GM18909 (cell line): Measurements from ENCODE around the gene KIF16B.

Experiments
- ATAC-seq: cut with Tn5 transposase; IDR thresholded peaks from one replicate; pipeline ENCODE4 v1.9.1; 2021; ENCODE audit warnings: mild to moderate bottlenecking; ENCODE audit not compliant: unreplicated experiment, poor library complexity

Gene KIF16B

DNA sequence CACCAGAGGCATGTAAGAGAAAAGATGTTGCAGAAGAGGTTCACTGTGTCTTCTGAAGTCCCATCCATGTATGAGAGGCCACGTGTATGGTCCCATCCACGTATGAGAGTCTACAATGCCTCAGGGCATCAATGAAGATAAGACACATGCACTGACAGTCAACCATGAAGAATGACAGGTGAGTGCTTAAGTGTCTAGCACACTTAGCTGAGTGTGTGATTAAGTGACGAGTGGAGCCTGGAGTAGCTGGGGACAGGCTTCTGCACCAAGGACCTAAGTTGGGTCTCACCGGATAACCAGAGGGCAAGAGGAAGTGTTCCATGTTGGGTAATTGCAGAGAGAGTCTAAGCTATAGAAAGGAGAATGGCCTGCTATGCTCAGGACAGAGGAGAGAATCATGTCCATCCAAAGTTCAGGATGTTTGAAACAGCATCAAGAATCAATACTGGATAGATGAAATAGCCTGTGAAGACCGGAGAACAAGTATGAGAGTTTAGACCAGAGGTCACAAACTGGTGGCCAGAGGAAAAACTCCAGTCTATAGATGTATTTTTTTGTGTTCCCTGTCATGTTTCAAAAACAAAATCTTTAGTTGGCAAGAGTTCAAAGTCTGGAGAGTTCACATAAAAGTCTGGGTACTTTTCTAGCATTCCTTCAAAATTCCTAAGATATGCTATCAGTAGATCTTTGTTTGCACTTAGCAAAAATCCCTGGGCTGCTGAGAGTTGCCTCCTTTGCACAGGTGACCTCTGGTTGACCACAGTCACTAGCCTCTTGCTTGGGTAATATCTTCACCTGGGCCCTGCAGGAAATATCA, 165.8 kb downstream of the KIF16B start:
- no peak for ATAC-seq

DNA sequence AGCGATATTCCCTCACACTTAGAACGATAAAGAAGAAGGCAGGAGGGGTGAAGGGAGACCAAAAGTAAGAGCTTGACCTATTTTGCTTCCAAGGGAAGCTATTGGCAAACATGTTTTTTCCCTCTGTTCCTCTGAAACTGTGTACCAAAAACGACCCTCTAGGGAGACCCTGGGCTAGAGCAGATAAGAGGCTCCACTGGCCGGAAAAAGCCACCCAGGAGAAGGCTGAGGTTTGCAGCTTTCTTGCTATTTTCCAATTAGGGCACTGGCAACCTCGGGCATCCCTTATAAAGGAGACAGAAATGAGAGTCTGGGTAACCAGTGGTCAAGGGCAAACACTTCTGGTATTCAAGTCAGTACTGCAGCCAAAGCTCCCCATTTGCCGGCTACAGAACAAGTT, 168.0 kb downstream of the KIF16B start:
- ATAC-seq = no peak

DNA sequence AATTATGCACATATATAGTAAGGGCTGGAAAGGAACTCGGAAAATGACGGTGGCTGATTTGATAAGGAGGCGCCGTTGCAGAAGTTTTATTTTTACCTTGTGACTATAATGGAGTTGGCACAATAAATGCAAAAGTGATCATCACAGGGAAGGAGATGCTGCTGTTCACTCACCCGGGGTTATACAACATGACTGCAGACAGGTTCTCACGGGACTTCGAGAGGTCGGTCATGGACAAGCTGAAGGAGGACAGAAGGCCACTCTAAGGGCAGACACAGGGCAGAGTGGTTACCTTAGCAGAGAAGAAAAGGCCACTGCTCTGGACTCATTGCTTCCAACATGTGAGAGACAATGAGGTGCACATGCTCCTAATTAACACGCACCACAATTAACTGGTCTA, 168.6 kb downstream of the KIF16B start:
- no peak for ATAC-seq

DNA sequence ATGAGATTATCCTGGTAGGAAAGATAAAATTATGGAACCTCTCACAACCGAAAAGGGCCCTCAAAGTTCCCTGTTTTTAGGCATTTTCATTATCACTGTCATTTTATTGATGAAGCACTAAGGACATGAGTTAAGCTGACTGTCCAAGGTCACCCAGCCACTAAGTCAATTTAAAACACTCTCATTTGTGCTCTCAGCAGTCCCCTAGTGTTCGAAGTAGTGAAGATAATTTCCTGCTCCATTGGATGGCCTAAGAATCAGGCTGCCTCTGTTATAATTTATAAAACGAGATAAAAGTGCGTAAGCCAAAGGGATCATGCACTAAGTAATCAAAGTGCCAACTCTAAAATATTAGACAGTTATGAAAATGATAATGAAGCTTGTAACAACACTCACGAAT, 169.1 kb downstream of the KIF16B start:
- no peak for ATAC-seq

DNA sequence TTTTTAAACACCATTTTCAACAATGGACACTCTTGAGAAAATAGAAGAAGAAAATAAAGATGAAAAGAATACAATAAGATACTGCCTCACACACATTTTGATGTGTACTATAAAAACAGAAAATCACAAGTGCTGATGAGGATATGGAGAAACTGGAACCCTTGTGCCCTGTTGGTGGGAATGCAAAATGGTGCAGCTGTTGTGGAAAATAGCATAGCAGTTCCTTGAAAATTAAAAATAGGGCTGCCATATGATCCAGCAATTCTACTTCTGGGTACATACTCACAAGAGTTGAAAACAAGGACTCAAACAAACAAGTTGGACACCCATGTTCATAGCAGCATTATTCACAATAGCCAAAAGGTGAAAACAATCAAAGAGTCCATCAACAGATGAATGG, 173.0 kb downstream of the KIF16B start:
- ATAC-seq = no peak

DNA sequence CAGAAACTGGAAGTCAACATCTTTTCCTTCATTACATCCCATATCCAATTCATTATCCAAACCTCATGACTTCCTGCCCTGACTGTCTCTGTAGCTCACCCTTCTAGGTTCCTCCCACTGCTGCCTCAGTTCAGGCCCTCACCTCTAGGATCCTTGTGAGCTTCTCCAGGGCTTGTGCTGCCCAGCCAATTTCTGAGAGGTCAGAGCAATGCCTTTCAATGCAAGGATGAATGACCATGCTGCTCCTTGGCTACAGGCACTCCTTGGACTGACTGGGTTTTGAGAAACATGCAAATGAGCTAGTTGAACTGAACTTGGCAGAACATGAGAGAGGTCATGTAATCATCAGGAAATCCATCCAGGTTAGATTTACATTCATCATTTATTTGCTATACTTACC, 173.4 kb downstream of the KIF16B start:
- ATAC-seq = no peak

DNA sequence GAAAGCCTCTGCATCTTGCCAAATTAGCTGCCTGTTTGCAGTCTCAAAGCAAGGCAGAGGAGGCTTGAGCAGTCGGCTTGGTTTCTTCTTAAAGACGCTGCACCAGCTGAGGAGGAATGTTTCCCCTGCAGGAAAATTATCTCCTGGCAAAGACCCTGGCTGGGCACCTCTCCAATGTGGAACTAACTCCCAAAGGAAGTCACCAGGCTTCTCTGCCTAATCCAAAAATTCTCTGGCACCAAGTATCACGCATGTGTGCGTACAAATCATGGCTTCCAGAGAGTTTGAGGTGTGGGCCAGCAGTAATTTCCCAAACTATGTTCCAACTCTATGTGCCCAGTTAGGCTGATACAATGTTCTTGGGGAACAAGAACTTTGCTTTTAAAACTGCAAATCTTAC, 176.2 kb downstream of the KIF16B start:
- no peak for ATAC-seq

DNA sequence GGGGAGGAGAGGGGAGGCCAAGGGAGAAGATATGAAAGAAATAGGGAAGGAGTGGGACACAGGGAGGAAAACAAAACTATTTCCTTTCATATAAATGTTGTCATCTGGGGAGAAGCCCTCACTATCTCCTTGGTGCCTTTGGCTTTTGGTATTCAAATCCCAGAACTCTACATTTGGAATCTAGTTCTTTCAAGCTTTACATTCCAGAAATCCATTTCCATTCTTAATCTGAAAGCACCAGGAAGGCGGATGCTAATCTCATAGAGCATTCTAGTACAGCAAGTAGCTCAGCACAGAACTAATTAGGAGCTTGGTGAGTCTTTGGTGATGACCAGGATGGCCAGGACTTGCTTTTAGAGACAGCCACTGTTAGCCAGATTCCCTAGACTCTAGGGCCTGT, 177.9 kb downstream of the KIF16B start:
- no peak for ATAC-seq

DNA sequence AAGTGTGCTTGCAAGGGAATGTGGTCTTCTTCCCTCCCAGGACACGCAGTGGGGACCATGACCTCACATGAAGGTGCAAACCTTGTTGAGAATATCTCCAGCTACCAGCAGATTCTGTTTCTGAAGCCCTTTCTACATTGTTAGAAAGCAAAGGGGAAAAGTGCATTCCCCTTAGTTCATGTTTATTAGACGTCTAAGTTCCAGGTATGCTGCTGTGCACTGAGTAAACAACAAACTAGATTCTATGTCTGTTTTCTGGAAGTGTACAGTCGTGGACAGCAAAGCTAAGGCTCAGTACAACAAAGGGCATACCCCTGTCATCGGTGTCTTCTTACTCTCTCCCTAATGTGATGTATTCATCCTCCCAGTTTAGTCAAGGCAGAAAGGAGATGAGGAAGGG, 178.5 kb downstream of the KIF16B start:
- no peak for ATAC-seq

DNA sequence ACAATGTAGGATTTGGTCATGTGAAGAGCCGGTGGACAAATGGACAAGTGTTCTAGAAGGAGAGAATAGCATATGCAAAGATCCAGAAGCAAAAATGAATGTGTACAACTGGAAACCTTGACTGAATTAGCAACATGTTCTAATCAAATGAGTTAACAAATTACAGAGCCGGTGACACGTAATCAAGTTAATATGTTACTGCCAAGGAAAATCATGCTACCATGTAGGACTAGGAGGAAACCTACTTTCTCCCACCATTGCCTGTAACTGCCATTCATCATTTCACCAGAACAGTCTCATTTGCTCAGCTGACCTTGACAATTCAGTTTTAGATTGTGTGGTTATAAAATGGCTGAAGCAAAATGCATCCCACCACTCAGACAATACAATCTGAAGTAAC, 179.4 kb downstream of the KIF16B start:
- ATAC-seq = no peak

DNA sequence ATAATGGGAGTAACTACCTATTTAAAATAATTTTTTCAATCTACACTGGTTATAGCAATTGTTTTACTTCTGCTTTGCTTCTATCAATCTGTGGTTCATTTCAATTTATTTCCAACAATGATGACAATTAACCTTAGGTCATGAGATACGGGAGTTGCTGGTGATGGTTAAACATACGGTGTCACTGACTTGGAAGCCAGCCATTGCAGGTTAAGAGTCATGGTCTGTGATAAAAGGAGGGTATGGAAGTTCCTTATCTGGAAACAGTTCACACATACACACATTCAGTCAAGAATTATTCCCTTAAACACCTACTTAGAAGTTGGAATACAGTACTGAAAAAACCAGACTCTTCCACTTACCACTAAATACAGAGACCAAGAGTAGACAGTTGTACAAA, 180.0 kb downstream of the KIF16B start:
- no peak for ATAC-seq

DNA sequence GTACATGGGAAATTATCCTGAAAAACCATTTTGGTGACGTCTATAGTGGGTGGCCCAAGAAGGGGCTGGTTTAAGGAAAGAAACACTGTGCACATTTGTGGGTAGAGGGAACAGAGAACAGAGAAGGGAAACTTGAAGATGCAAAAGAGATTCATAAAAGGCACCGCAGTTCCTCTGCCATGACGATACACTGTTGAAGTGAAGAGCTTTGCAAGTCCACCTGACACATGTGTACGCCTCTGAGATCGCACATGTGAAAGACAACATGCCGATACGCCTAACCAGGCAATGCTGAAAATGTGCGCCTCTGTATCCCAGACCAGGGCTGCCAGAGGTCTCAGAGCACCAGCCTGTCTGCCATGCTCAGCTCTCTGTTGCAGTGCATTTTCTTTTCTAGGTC, 180.9 kb downstream of the KIF16B start:
- ATAC-seq = peak; percentile 96

DNA sequence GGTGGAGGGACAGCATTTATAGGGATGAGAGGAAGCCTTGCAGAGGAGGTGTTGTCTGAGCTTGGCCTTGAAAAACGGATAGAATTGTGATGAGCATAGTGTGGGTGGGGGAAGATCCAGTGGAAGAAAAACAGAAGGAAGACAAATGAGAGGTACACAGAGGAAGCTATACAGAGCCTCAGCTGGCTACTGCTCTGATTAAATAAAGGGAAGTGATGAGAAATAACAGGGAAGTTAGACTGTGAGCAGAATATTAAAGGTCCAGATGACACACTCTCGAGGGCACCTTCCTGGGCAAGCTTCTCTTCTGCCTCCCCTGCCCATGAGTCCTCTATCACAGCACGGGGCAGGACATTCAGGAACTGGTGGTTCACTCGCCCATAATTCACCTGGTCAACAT, 182.3 kb downstream of the KIF16B start:
- no peak for ATAC-seq

DNA sequence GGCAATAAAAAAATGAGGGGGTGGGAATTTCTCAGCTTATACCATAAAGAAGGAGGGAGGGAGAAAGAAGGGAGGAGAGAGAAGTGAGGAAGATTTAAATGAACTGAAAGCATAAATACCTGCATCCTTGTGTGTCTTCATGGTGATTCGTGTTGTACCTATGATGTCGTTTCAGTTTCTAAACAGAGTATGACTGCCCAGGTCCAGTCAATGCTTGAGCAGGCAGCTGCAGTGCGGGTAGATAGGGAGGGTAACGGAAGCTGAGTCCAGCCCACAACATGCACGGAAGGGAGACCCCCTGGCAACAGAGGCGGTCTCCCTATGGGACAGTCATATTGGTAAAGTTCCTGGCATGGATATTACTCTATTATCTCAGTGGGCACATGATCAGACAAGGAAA, 184.5 kb downstream of the KIF16B start:
- peak; percentile 42 for ATAC-seq

DNA sequence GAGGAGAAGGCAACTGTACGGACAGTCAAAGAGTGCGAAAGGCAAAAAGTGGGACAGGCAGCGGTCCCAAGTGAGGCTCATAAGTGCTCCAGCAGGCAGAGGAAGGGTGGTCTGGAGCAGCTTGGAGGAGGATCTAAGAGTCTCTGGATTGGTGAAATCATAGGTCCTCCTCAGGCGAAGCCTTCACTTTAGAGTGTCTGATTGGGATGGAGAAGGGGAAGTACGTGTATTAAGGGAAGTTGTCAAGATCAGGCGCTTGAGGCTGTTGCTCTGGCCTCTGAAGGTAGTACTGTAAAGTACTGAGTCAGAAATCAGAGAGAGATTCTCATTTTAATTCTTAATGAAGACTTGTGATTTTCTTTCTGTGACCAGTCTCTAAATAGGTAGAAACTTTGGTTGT, 185.6 kb downstream of the KIF16B start:
- ATAC-seq = no peak

DNA sequence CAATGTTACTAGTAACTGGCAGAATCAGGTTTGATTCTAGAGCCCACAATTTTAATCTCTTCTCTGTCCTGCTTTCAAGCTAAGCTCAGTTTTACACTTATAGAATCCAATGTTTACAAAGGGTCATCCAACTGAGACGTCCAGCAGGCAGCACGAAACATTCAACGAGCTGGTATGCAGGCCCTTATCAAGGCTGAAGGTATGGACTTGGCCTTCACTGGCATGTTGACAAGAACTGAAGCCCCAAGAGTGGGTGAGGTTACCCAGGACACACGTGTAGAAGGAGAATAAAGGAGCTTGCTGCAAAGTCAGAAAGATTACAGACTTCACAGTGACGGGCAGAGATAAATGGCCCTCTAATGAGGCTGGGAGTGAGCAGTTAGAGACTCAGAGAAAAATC, 187.4 kb downstream of the KIF16B start:
- no peak for ATAC-seq

DNA sequence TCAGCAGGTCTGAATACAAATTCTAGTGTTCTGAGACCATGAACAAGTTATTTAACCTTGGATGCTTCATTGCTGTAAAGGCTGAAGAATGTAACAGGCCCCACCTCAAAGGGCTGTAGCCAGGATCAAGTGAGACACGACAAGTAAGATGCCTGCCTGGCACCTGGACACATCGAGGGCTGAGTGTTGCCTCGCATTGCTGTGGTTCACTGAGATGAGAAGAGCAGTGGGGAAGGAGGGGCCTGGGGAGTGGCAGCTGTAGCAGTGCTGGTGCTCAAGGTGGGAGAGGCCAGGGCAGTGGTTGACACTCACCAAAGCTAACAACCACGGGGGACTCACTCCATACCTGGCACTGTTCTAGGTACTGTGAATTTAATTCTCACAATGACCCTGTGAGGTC, 187.8 kb downstream of the KIF16B start:
- no peak for ATAC-seq

DNA sequence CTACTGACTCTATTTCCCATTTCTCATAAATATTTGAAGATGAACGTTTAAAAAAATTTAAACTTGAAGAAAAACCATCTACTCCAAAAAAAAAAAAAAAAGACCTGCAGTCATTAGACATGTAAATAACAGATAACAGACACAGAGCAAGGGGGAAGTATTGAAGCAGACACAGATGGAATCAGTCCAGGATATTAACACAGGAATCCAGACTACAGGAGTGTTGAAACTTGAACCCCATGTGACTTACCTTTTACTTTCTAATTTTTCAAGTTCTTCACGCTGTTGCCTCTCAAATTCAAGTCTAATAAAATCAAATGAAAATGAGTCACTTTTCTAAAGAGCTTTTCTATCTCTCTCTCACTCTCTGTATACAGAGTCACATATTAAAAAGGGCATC, 191.8 kb downstream of the KIF16B start:
- no peak for ATAC-seq

DNA sequence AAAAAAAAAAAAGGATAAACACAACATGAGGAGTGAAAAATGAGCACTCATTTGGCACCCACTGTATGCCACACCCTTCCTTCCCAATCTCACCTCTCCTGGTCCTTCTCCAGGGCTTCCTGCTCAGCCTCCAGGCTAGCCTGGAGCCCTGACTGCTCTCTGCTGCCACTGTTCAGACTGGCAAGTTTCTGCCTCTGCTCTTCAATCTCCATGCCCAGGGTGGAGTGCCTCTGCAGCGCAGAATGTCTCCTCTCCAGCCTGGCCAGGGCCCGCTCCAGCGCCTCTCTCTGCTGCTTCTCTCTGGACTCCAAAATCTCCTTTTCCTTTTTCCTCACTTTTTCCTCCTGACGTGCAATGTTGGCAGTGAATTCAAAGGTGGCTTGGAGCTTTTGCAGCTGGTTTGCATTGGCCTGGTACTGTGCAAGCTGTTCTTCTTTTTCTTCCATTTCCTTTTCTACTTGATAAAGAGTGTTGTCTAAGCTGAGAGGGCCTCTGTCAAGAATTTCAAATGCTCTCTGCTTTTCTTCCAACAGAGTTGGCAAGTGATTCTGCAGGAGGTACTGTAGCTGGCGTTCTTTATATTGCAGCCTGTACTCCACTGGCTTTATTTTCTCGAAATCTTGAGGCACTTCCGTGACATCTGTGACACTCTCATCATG, 194.4 kb downstream of the KIF16B start:
- no peak for ATAC-seq

DNA sequence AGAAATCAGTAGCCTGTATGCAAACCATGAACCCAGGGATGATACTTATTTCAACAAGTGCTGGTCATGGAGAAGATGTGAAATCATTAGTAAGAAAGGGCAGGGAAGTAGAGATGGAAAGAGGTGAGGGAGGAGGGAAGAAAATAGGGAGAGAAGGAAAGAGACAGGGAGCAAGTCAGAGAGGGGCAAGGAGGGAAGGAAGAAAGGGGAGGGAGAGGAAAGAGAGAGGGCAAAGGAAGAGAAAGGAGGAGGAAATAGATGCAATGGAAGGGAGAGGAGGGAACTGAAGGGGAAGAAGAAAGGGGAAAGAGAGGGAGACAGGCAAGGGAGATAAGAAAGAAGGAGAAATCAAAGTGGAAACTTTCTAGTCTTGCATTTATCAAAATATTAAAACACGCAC, 195.1 kb downstream of the KIF16B start:
- no peak for ATAC-seq

DNA sequence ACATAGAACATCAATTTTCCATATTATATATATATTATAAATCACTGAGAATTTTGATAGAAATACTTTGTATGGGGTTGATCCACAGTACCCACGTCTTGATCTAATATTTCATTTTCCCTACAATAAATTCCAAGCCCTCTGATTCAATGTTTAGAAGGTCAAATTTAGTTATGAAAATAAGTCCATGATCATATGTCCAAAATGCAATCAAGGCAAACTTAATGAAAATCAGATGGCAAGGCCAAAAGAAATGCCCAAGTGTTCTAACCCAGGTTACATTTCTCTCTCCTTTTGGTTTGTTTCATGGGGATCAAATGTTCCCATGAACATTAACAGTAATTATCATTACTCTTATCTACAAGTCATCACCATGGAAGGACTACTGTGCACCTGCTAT, 203.8 kb downstream of the KIF16B start:
- no peak for ATAC-seq

DNA sequence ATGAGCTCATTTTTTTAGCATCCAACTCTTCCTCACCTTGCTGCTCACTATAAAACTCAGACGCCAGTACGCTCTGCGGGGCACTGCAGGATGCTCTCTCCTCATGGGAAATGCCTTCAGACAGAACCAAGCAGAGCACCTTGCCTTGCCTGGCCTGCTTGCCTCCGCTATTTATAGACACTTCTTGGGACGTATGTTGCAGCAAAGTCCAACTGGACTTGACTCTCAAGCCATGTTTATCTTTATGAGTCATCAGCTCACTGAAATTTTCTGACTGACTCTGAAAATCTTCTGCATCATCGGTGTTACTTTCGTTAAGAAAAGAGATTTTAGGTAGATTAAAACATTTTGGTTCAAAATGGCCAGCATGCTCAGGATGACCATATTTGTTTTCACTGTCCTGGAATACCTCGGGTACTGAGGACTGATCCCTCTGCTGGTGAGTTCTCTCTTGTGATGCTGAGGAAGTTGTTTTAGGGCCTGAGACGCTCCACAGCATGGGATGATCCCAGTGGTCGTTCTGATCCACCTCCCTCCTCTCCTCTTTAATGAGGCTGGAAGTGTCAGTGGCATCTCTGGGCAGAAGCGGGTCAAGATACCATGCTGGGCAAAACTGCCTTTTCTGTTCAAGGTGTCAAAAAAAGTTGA, 204.5 kb downstream of the KIF16B start:
- no peak for ATAC-seq
